OCI-LY1 (cell line): ENCODE measurements around the gene CIC.

Source experiments
- H2AFZ ChIP-seq: fragments of 200-600 bp; sonication (generic), shearing (Covaris generic); 2 replicates; pipeline ENCODE4 v1.6.0; 2014; ENCODE audit warnings: antibody characterized with exemption, mild to moderate bottlenecking, low read length
- H3F3A ChIP-seq: fragments of 200-600 bp; sonication (generic), shearing (Covaris generic); 2 replicates; pipeline ENCODE4 v1.6.0; 2014; ENCODE audit warnings: mild to moderate bottlenecking, antibody characterized with exemption, low read length, moderate library complexity; ENCODE audit not compliant: insufficient read depth
- H3K27ac ChIP-seq: fragments of 200-600 bp; sonication (generic); 2 replicates; pipeline ENCODE4 v1.5.1; 2014; ENCODE audit warnings: low read length, mixed run types, mild to moderate bottlenecking, low read depth; ENCODE audit not compliant: poor library complexity, severe bottlenecking
- H3K27me3 ChIP-seq: fragments of 200-600 bp; sonication (generic); 2 replicates; pipeline ENCODE4 v1.6.0; 2014; ENCODE audit warnings: antibody characterized with exemption, mild to moderate bottlenecking, low read length, moderate library complexity; ENCODE audit not compliant: insufficient read depth
- H3K36me3 ChIP-seq: fragments of 200-600 bp; sonication (generic); 2 replicates; pipeline ENCODE4 v1.6.1; 2014; ENCODE audit warnings: mild to moderate bottlenecking, antibody characterized with exemption, low read length, moderate library complexity, mixed read lengths; ENCODE audit not compliant: insufficient read depth
- H3K4me1 ChIP-seq: fragments of 200-600 bp; sonication (generic); 2 replicates; pipeline ENCODE4 v1.5.1; 2014; ENCODE audit warnings: mild to moderate bottlenecking, low read length, moderate library complexity; ENCODE audit not compliant: insufficient read depth, severe bottlenecking
- H3K4me2 ChIP-seq: fragments of 200-600 bp; sonication (generic), shearing (Covaris generic); 2 replicates; pipeline ENCODE4 v1.6.1; 2014; ENCODE audit warnings: low read length
- H3K4me3 ChIP-seq: fragments of 200-600 bp; sonication (generic); 2 replicates; pipeline ENCODE4 v1.5.1; 2014; ENCODE audit warnings: low read length, low read depth, mild to moderate bottlenecking, mixed read lengths; ENCODE audit not compliant: poor library complexity, severe bottlenecking
- H3K79me2 ChIP-seq: fragments of 200-600 bp; shearing (Covaris generic); 2 replicates; pipeline ENCODE4 v1.6.1; 2016; ENCODE audit warnings: mixed run types, low read length, mixed read lengths; ENCODE audit not compliant: insufficient read depth
- H3K9ac ChIP-seq: fragments of 200-600 bp; sonication (generic), shearing (Covaris generic); 2 replicates; pipeline ENCODE4 v1.6.1; 2014; ENCODE audit warnings: mild to moderate bottlenecking, low read length, mixed read lengths
- H3K9me2 ChIP-seq: fragments of 200-600 bp; sonication (generic), shearing (Covaris generic); 2 replicates; pipeline ENCODE4 v1.6.1; 2014; ENCODE audit warnings: low read depth, mild to moderate bottlenecking, low read length, mixed read lengths
- H3K9me3 ChIP-seq: fragments of 200-600 bp; shearing (Covaris generic); 2 replicates; pipeline ENCODE4 v1.6.1; 2014; ENCODE audit warnings: low read length, mixed read lengths
- H4K20me1 ChIP-seq: fragments of 200-600 bp; sonication (generic), shearing (Covaris generic); 2 replicates; pipeline ENCODE4 v1.6.0; 2016; ENCODE audit warnings: mild to moderate bottlenecking, low read length; ENCODE audit not compliant: insufficient read depth
- CTCF ChIP-seq: fragments of 200-600 bp; sonication (generic), shearing (Covaris generic); IDR thresholded peaks from 2 replicates; pipeline ENCODE4 v1.5.1; 2017; ENCODE audit warnings: mild to moderate bottlenecking, antibody characterized with exemption, low read length, moderate library complexity, mixed read lengths
- EZH2 ChIP-seq: fragments of 200-600 bp; sonication (generic), shearing (Covaris generic); IDR thresholded peaks from 2 replicates; pipeline ENCODE4 v1.8.0; 2017; ENCODE audit warnings: borderline replicate concordance, mixed run types, mild to moderate bottlenecking, antibody characterized with exemption, low read length, moderate library complexity, mixed read lengths

CIC gene

DNA sequence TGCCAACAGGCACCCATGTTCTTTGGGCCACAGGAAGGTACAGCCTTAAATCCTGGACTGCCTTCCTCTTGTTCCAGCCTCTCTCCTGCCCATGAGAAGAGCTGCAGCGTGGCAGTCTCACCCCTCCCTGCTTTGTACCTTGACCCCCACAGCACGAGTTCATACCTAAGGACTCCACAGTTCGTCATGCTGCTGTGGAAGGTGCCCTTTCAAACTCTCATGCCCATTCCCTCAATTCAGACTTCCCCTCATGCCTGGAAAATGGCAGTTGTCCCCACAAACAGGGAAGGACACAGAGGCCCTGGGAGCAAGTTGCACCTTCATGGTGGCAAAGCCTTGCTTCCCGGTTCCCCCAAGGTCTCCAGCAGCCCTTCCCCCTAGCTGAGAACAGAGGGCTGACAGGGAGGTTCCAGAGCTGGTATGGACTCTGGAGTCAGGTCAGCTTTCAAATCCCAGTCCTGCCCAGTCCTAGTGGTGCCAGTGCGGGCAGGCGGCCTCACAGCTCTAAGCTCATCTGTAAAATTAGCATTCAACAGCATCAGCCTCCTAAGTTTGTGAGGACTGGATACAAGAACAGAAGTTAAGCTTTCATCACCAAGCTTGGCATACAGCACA lies 35.3 kb upstream of the CIC start:
- H3F3A ChIP-seq = no peaks in the 10 kb centered on the region
- no peak overlapping the region for H3K4me2 ChIP-seq
- no peaks in the 10 kb centered on the region for H3K27me3 ChIP-seq
- H3K4me3 ChIP-seq = no peak overlapping the region
- TF ChIP-seq EZH2 (no peak), CTCF (no peak)
- H4K20me1 ChIP-seq = no peaks in the 10 kb centered on the region
- H3K27ac ChIP-seq = no peak overlapping the region
- peaks cover 11% of the 10 kb centered on the region for H3K4me1 ChIP-seq
- no peaks in the 10 kb centered on the region for H3K9me3 ChIP-seq
- H3K79me2 ChIP-seq = no peaks in the 10 kb centered on the region
- H3K36me3 ChIP-seq = peaks cover 81% of the 10 kb centered on the region
- H3K9me2 ChIP-seq = no peaks in the 10 kb centered on the region
- no peak overlapping the region for H3K9ac ChIP-seq
- no peak overlapping the region for H2AFZ ChIP-seq

DNA sequence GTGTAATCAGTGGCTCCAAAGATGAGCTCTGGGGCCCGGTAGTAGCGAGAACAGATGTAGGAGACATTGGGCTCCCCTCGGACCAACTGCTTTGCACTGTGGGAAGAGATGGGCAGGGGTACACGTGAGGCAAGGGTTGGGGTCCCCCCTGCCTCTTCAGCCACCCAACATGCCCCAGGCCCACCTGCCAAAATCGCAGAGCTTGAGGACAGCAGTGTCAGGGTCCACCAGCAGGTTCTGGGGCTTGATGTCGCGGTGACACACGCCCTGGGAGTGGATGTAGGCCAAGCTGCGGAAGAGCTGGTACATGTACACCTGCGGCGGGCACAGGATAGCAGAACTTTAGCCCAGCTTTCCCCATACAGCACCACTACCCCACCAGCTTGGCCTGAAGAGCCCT lies 34.7 kb upstream of the CIC start:
- Histone ChIP-seq H3K9me3 (no peaks in the 10 kb centered on the region), H3K4me1 (peaks cover 9% of the 10 kb centered on the region), H3K27me3 (no peaks in the 10 kb centered on the region), H4K20me1 (no peaks in the 10 kb centered on the region), H3K4me3 (no peak overlapping the region), H3K4me2 (no peak overlapping the region), H3K9me2 (no peaks in the 10 kb centered on the region), H3F3A (no peaks in the 10 kb centered on the region), H3K27ac (no peak overlapping the region), H3K79me2 (no peaks in the 10 kb centered on the region), H3K9ac (no peak overlapping the region), H2AFZ (no peak overlapping the region), H3K36me3 (peaks cover 80% of the 10 kb centered on the region)
- no peak for TF ChIP-seq EZH2
- no peak for TF ChIP-seq CTCF

DNA sequence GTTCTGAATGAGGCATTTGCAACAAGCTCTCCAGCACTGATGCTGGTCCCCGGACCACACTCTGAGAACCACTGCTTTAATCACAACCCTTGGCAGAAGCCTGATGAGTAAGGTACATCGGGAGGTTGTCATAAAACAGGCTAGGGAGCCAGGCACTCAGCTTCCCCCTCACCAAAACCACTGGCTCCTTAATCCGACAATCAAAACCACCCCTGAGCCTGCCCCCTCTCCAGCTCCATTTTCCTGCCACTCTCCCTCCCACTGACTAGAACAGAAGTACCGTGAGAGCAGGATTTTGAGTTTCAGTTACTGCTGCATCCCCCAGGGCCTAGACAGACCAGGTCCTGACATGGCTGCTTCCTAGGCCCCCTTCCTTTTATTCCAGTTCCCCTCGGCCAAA lies 33.9 kb upstream of the CIC start:
- Histone ChIP-seq H3K9me2 (no peaks in the 10 kb centered on the region), H3K9ac (no peak overlapping the region), H3K27me3 (no peaks in the 10 kb centered on the region), H2AFZ (no peak overlapping the region), H3K79me2 (no peaks in the 10 kb centered on the region), H3K4me1 (peaks cover 1% of the 10 kb centered on the region), H3K4me2 (no peak overlapping the region), H4K20me1 (no peaks in the 10 kb centered on the region), H3K4me3 (no peak overlapping the region), H3K9me3 (no peaks in the 10 kb centered on the region), H3F3A (no peaks in the 10 kb centered on the region), H3K27ac (no peak overlapping the region), H3K36me3 (peaks cover 78% of the 10 kb centered on the region)
- no peak for TF ChIP-seq EZH2
- TF ChIP-seq CTCF = no peak
